HepG2 (cell line): ENCODE data around the gene RASL10A. TPM values are rescaled to one million over a fixed set of nuclear protein-coding genes. Genes with fewer than 3 reads are reported as not detected.

Source experiments
- HDAC1 ChIP-seq: sonication (generic); formaldehyde crosslinking; IDR thresholded peaks from 2 replicates; pipeline ENCODE4 v1.5.1; 2020; ENCODE audit warnings: mild to moderate bottlenecking, missing genetic modification reagents
- HOXA5 ChIP-seq: sonication (generic); formaldehyde crosslinking; IDR thresholded peaks from 2 replicates; pipeline ENCODE4 v1.4.0; 2020; ENCODE audit warnings: missing genetic modification reagents
- MBD4 ChIP-seq: IDR thresholded peaks from 2 replicates; pipeline ENCODE4 v1.6.1; 2012; ENCODE audit warnings: low read length, inconsistent platforms, borderline replicate concordance
- POLR2G ChIP-seq: fragments of 200-400 bp; formaldehyde crosslinking; IDR thresholded peaks from 2 replicates; pipeline ENCODE4 v1.6.1; 2018; ENCODE audit warnings: mild to moderate bottlenecking, low read depth, low read length, moderate library complexity
- TGIF2 ChIP-seq: IDR thresholded peaks from 2 replicates; pipeline ENCODE4 v1.6.1; 2016; ENCODE audit warnings: control low read depth, missing compliant biosample characterization
- ZKSCAN8 ChIP-seq: IDR thresholded peaks from 2 replicates; pipeline ENCODE4 v1.6.1; 2016; ENCODE audit warnings: borderline replicate concordance, missing genetic modification reagents, missing compliant biosample characterization
- ZNF232 ChIP-seq: sonication (generic); formaldehyde crosslinking; IDR thresholded peaks from 2 replicates; pipeline ENCODE4 v1.4.0; 2020; ENCODE audit warnings: missing genetic modification reagents, borderline replicate concordance
- ZNF260 ChIP-seq: sonication (generic); formaldehyde crosslinking; IDR thresholded peaks from 2 replicates; pipeline ENCODE4 v1.4.0; 2020; ENCODE audit warnings: missing genetic modification reagents, low read depth, mild to moderate bottlenecking, borderline replicate concordance
- ZNF781 ChIP-seq: sonication (generic); formaldehyde crosslinking; IDR thresholded peaks from 2 replicates; pipeline ENCODE4 v1.5.1; 2020; ENCODE audit warnings: borderline replicate concordance, mild to moderate bottlenecking, missing genetic modification reagents; ENCODE audit errors: not compliant biosample characterization
- ZNF839 ChIP-seq: sonication (generic); formaldehyde crosslinking; IDR thresholded peaks from 2 replicates; pipeline ENCODE4 v1.4.0; 2020; ENCODE audit warnings: missing genetic modification reagents, mild to moderate bottlenecking, borderline replicate concordance
- ZSCAN25 ChIP-seq: sonication (generic); formaldehyde crosslinking; IDR thresholded peaks from 2 replicates; pipeline ENCODE4 v1.8.0; 2022; ENCODE audit warnings: mild to moderate bottlenecking, missing genetic modification reagents
- ZSCAN31 ChIP-seq: sonication (generic); formaldehyde crosslinking; IDR thresholded peaks from 2 replicates; pipeline ENCODE4 v1.5.0; 2020; ENCODE audit warnings: low read depth, mild to moderate bottlenecking, missing genetic modification reagents
- polyA plus RNA-seq, 8 experiments: library from polyadenylated mRNA; depleted of rRNA in 3 of 8; stranded (reverse) in 7 of 8; unstranded in 1 of 8; fragments of >200 nt; fragmentation: Illumina TruSeq in 4 of 8; extraction: Trizol in 4 of 8; gene quantifications; 2 replicates each; pipeline versions ENCODE4 v1.2.1 to v1.2.3, GENCODE V29; 2011 to 2016; ENCODE audit warnings: low read depth in 4 of 8, missing spikeins in 1 of 8, mixed read lengths in 1 of 8; ENCODE audit not compliant: insufficient read depth in 1 of 8
- total RNA-seq, 5 experiments: library from RNA; depleted of rRNA; stranded (reverse); fragments of >200 nt; fragmentation: Illumina TruSeq; extraction: Trizol; gene quantifications; 2 replicates each; pipeline ENCODE4 v1.2.3, GENCODE V29; 2016; ENCODE audit warnings: low read depth in 1 of 5
- TF ChIP-seq, protein P1 (sequence below): sonication (generic); formaldehyde crosslinking; IDR thresholded peaks from 2 replicates; pipeline ENCODE4 v1.4.0; 2020; ENCODE audit warnings: missing genetic modification reagents
- TF ChIP-seq, protein P2 (sequence below): sonication (generic); formaldehyde crosslinking; IDR thresholded peaks from 2 replicates; pipeline ENCODE4 v1.5.1; 2020; ENCODE audit warnings: missing genetic modification reagents, mild to moderate bottlenecking, borderline replicate concordance
- TF ChIP-seq, protein P3 (sequence below): sonication (generic); formaldehyde crosslinking; conservative IDR thresholded peaks from 2 replicates; pipeline ENCODE4 v1.8.0; 2022; ENCODE audit warnings: mild to moderate bottlenecking, moderate library complexity, missing genetic modification reagents
- TF ChIP-seq, protein P4 (sequence below): sonication (generic); formaldehyde crosslinking; IDR thresholded peaks from 2 replicates; pipeline ENCODE4 v1.4.0; 2020; ENCODE audit warnings: missing genetic modification reagents

The RASL10A gene
- total and polyA plus RNA-seq, 2 of the 13 experiments (the other 11 are each of a cell fraction or from before 2014, with no cell fraction given): 0.05 to 0.22 TPM

DNA sequence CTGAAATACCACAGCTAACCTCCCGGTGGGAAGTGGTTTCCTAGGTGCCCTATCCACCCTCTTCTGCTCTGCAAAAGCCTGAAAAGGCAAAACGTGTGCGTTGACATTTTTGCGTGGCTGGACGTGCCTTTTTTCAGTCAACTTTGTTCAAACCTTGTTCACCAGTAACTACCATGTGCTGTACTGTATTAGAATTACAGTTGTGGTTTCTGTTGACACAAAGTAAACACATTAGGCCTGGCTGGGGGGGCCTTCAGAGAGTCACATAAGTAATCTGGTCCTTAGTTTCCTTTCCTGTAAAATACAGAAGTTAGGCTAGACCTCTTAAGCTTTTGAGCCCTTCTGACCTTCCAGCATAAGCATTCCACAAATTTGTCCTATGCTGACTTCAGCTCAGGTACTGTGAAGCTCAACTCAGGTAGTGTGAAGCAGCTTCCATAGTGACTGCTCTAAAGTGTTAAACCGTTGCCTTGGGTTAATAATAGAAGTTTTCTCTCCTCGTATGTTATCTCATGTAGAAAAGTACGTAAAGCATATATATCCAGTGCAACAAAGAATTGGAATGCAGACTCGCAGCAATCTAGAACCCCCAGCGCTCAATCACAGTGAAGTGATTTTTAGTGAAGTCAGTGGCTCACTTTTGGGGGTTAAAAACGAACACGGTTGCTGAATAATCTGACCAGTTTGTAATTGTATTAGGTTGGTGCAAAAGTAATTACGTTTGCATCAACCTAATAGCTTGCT, 45.6 kb downstream of the RASL10A start (continued):
- no peak for TF ChIP-seq ZNF839
- TF ChIP-seq, protein P1, sequence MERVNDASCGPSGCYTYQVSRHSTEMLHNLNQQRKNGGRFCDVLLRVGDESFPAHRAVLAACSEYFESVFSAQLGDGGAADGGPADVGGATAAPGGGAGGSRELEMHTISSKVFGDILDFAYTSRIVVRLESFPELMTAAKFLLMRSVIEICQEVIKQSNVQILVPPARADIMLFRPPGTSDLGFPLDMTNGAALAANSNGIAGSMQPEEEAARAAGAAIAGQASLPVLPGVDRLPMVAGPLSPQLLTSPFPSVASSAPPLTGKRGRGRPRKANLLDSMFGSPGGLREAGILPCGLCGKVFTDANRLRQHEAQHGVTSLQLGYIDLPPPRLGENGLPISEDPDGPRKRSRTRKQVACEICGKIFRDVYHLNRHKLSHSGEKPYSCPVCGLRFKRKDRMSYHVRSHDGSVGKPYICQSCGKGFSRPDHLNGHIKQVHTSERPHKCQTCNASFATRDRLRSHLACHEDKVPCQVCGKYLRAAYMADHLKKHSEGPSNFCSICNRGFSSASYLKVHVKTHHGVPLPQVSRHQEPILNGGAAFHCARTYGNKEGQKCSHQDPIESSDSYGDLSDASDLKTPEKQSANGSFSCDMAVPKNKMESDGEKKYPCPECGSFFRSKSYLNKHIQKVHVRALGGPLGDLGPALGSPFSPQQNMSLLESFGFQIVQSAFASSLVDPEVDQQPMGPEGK (CRISPR knock-in tag): peak; percentile 62
- TF ChIP-seq ZNF232 (CRISPR knock-in tag): no peak
- no peak for TF ChIP-seq ZSCAN25 (CRISPR knock-in tag)
- no peak for TF ChIP-seq ZKSCAN8 (CRISPR knock-in tag)
- TF ChIP-seq, protein P2, sequence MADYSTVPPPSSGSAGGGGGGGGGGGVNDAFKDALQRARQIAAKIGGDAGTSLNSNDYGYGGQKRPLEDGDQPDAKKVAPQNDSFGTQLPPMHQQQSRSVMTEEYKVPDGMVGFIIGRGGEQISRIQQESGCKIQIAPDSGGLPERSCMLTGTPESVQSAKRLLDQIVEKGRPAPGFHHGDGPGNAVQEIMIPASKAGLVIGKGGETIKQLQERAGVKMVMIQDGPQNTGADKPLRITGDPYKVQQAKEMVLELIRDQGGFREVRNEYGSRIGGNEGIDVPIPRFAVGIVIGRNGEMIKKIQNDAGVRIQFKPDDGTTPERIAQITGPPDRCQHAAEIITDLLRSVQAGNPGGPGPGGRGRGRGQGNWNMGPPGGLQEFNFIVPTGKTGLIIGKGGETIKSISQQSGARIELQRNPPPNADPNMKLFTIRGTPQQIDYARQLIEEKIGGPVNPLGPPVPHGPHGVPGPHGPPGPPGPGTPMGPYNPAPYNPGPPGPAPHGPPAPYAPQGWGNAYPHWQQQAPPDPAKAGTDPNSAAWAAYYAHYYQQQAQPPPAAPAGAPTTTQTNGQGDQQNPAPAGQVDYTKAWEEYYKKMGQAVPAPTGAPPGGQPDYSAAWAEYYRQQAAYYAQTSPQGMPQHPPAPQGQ (CRISPR knock-in tag): no peak
- TF ChIP-seq TGIF2 (CRISPR knock-in tag): peak; percentile 48; the same call in 1 of the 2 replicates
- TF ChIP-seq ZNF260 (CRISPR knock-in tag): no peak
- 0 out of 2 replicates have a peak, but pooled peaks have one; percentile 8 for TF ChIP-seq HDAC1 (CRISPR knock-in tag)
- TF ChIP-seq ZNF781 (CRISPR knock-in tag): peak; percentile 7
- 0 out of 2 replicates have a peak, but pooled peaks have one; percentile 2 for TF ChIP-seq HOXA5 (CRISPR knock-in tag)
- TF ChIP-seq, protein P3, sequence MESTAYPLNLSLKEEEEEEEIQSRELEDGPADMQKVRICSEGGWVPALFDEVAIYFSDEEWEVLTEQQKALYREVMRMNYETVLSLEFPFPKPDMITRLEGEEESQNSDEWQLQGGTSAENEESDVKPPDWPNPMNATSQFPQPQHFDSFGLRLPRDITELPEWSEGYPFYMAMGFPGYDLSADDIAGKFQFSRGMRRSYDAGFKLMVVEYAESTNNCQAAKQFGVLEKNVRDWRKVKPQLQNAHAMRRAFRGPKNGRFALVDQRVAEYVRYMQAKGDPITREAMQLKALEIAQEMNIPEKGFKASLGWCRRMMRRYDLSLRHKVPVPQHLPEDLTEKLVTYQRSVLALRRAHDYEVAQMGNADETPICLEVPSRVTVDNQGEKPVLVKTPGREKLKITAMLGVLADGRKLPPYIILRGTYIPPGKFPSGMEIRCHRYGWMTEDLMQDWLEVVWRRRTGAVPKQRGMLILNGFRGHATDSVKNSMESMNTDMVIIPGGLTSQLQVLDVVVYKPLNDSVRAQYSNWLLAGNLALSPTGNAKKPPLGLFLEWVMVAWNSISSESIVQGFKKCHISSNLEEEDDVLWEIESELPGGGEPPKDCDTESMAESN (CRISPR knock-in tag): no peak
- TF ChIP-seq, protein P4, sequence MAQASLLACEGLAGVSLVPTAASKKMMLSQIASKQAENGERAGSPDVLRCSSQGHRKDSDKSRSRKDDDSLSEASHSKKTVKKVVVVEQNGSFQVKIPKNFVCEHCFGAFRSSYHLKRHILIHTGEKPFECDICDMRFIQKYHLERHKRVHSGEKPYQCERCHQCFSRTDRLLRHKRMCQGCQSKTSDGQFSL (CRISPR knock-in tag): 0 out of 2 replicates have a peak, but pooled peaks have one; percentile 44
- 0 out of 2 replicates have a peak, but pooled peaks have one; percentile 15 for TF ChIP-seq MBD4
- TF ChIP-seq POLR2G: no peak
- TF ChIP-seq ZSCAN31 (CRISPR knock-in tag): no peak
